ENCODE data around the gene SPACA4.
A peak's percentile ranks its signal among the peaks of the same experiment; 100 is the strongest.

Gene SPACA4

DNA sequence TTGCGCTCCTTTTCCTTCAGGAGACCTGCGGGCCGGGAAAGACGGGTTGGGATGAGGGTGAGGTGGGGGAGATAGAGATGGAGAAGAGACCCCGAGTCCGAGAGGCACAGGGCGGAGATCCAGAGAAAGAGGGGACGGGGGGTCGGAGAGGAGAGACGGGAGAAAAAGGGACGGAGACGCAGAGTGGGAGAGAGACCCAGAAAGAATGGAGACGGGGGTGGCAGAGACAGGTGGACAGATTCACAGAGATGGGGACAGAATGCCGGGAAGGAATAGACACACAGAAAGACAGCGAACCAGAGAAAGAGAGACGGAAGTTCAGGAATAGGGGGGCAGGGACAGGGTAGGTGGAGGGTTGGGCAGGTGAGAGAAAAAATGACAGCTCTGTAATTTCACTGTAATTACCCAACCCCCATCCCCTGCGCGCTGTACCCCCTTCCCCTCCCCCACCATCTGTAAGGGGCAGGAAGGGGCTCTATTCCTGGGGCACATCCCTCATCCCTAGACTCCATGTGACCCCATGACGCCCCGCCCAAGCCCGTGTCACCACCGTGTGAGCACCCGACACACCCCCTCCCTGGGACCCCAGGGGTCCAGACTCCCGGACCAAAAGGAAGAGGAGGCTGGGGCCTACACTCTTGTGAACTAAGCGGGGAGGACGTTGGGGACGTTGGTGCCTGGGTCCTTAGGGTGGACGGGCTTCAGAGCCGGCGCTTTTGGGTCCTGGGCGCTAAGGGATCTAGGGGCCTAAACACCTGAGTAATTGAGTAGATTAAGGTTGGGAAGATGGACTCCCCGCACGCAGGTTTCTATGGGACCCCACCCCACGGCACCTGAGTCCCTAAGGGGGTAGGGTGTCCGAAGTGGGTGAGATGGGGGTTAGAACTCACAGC lies 29.7 kb downstream of the SPACA4 start:
- no peak for DNase-seq

DNA sequence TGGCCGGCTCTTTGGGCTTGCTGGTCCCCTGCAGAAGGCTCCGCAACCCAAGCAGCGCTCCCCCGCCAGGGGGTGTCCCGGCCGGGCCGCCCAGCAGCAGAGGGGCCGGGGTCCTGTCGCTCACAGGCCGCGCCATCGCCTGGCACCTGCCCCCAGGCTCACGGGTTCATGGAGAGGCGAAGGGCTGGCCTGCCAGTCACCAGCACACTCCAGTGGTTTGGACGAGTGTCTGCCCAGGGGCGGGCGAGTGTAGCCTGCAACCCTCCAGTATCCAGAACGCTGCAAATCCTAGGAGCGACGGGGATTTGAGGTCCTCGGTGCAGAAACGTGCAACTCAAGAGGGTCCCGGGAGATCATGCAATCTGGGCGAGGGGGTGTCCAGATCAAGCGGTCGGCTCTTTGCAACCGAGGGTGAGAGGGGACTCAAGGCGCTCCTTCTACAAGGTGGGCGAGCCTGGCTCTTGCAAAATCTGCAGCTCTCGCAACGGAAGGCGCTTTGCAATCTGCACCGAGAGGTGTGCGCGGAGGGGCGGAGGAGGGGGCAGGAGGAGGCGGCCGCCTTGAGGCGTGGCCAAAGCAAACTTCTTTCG lies 30.4 kb downstream of the SPACA4 start, which contains the start of gene DBP:
Gene DBP, minus strand, starts transcription at position 521 of the 590 bp plus-strand sequence. Its CDS starts 385 bp downstream, at position 136.
- peak in 1 of 2 donors; percentile 69 for DNase-seq

DNA sequence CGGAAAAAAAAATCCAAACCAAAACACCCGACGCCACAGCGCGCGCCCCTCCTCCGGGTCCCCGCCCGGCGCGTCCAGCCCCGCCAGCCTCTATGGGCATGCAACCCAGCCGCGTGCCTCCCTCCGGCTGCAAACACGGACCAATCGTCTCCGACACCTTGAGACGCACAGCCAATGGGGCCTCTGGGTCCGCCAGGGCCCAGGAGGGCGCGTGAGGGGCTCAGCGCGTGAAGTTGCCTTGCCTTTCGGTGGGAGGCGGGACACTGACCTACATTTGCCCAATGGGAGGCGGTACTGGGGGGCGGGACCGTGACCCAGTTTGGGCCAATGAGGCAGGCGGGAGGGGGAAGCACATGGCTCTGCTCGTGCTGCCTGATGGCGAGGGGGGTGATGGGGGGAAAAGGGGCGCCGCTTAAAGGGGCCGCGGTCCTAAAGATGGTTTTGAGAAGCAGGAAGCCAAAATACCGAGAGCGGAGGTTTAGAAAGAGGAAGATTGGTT lies 31.0 kb downstream of the SPACA4 start:
- peak; percentile 82 to 100 for DNase-seq

DNA sequence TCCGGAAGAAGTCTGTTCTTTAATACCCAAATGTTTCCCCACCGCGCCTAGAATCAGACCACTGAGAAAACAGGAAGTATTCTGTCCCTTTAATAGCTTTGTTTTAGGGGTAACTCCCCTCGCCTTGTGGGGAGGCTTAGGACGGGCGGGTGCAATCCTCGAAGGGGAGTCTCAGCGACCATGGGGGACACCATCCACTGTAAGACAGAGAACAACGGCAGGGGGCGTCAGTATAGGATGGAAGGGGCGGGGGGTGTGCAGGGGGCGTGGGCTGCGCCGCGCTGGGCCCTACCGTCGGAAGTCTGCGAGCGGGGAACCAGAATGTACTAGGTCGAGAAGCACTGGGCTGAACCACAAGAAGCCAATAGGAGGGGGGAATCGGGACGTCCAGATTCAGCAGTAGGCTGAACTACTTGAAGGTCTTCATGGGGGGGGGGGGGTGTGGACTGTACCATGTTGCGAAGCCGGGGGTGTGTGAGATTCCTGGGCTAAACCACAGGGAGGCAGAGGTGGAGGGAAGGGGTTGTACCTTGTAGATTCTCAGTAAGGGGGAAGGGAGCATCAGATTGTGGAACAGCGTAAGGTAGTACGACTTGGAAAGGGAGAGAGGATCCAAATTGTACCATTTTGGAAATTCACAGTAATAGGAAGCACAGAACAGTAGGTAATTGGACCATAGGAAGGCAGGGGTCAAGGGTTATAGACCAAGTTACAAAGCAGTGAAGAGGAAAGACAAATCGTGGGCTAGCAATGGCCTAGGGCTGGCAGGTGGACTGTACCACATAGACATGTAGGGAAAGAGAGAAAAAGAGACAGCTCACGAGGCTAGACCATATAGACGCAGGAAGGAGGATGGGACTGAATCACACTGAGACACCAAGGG lies 31.6 kb downstream of the SPACA4 start:
- peak; percentile 82 to 90 for DNase-seq

DNA sequence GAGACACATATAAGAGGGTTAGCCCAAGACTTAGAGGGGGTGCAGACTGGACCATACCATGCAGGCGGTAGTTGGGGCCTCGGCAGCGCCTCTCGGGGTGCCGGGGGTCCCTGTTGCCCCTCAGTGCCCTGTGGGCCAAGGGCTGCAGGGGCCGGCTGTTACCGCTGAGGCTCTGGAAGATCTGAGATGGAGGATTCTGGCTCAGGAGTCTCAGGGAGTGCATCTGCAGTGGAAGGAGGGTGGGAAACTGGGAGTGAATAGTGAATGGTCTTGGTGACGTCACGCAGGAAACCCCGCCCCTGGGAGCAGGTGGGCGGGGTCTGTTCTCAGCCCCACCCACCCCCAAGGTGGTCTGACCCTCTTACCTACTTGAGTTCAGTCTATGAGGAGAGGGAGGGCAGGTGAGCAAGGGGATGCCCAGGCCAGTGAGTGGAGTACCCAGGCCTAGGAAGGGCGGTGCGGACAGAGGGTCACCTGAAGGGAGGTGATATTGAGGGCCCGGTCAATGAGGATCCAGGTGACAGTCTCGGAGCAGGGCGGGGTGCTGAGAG lies 32.4 kb downstream of the SPACA4 start:
- DNase-seq = no peak

DNA sequence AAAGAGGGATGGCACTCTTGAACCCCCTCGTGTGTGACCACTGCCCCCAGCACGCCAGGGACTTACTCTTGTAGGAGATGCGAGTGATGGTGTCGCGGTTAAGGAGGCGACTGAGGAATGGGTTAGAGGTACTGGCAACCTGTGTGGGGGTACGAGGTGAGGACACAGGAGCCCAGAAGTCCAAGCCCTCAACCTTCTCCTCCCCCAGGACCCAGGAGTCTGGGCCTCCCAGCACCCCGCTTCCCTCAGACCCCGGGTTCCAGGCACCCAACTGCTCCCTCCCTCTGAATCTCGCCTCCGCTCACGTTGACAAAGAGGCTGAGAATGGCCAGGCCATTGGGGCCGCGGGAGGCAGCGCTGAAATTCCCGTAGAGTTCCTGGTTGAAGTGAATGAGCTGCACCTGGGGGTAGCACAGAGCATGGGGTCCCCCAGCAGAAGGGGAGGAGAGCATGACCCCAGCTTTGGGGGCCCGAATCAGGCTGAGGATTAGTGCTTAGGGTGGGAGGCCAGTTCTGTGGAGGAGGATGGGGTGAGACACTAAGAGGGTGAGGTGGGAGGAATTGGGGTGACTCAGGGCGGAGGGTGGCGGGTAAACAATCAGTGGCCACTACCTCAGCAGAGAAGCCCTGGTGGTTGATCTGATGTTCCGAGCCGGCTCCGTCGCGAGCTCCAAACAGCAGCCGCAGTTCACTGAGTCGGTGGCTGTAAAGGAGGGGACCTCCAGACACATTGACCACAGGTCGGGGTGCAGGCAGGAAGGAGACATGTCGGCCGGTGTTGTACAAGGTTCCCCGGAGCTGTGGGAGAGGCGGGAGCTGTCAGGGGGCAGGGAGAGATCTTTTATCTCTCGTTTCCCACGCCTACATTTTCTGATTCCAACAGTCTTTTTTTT lies 33.2 kb downstream of the SPACA4 start:
- no peak for DNase-seq

DNA sequence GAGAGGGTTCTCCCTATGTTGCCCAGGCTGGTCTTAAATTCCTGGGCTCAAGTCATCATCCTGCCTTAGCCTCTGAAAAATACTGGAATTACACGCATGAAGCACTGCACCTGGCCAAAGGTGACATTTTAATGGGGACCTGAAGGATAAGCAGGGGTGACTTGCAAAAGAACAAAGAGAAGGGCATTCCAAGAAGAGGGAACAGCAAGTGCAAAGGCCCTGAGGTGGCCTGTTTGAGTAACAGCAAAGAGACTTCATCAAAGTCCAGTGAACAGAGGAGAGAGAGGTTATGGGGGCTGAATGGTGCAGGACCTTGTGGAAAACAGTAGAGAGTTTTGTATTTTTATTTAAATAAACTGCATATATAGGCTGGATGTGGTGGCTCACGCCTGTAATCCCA lies 35.3 kb downstream of the SPACA4 start:
- DNase-seq = no peak

DNA sequence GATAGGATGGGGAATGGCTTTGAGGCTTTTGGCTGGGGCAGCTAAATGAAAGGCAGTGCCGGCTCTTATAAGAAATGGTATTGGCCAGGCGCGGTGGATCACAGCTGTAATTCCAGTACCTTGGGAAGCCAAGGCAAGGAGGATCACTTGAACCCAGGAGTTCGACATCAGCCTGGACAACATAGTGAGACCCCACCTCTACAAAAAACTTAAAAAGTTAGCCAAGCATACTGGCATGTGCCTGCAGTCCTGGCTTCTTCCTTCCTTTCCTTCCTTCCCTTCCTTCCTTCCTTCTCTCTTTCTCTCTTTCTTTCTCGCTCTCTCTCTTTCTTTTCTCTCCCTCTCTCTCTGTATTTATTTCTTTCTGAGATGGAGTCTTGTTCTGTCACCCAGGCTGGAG lies 36.3 kb downstream of the SPACA4 start:
- DNase-seq = no peak

DNA sequence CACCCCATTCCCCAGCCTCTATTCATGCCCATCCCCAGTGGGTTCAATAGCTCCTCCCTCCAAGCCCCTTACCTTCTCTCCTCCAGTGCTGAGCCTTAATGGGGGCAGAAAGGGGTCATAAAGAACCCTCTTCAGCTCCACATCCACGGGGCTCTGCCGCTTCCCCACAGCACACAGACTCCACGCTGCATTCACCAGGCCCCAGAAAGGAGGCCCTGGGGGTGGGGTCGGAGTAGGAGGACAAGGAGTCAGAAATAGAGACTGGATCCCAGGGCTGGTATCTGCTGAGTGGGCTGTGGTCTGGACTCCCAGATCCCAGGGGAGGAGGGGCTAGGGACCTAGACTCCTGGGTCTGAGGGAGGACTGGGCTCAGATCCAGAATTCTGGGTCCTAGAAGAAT lies 37.8 kb downstream of the SPACA4 start:
- no peak for DNase-seq

DNA sequence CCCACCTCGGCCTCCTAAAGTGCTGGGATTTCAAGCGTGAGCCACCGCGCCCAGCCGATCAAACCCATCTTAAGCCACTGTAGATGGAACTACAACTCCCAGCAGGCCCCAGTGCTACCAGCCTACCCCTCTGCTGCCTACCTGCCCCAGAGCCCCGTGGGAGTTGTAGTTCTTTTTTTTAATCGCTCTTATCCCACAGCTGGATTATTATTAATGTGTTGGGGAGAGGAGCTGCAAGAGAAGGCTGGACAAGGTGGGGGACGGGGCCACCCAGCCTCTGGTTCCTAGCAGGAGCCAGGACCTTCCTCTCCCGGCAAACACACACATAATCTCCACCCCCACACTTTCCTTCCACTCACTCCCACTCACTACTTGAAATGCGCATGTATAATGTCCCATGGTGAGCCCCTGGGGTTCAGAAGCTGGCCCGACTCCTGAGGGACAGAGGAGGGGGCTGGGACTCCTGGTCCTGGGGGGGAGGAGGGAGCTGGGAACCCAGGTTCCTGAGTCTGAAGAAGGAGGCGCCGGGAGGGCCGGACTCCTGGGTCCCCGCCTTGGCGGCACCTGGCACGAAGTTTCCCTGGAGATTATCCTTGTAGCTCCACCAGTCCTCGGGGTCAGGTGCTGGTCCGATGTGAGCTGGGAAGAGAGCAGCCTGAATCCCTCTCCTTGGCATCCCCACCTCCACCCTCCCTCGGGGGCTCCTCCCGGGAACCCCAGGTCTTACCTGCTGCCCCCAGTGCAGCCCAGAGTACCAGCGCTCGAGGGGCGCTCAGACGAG lies 38.5 kb downstream of the SPACA4 start:
- peak; percentile 24 to 42 for DNase-seq

DNA sequence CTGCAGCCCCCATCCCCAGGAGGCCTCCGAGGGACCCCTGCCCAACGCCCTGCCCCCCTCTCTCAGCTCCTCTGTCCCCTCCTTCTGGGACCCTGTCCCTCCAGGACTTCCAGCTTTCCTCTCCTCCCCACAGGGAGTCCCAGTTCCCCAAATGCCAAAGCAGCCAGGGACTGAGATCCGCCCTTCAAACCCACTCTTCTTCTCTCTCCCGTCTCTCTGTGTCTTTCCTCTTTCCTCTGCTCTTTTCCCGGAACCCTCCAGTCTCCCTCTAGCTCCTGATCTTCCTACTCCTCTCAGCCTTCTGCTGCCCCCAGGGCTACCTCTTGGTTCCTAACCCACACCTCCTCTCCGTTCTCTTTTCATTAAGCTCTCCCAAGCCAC lies 39.1 kb downstream of the SPACA4 start:
- no peak for DNase-seq

DNA sequence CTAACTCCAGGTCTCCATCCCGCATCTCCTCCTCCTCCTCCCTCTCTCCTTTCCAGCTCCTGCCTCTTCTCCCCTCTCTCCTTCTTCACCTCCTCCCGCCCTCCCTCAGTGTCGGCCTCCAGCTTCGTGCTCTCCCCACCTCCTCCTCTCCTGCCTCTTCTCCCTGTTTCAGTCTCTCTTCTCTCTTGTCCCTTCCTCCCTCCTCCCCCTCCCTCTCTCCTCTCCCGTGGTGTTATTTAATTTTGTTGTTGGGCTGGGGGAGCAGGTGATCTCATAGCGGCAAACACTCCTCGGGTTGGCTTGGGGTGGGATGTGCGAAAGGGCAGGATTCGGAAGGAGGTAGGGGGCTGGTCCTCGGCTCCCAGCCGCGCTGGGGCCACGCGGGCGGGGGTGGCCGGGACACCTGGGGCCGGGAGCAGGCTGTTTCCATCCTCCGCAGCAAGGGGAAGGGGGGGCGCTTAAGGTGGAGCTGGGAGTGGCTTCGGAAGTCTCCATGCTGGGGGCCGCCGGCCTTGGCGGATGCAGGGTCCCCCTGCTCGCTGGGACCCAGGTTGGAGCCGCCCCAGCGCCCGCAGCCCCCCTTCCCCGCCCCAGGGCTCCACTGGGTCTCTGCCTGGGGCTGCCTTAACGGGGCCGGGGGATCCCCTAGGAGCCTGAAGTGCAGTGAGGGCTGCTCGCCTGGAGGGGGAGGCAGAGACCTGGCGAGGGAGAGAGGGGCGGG lies 39.6 kb downstream of the SPACA4 start, which contains the start of gene CA11:
Gene CA11, minus strand, starts transcription at position 187 of the 721 bp plus-strand sequence. CDS start 555 bp downstream, outside the sequence.
- DNase-seq = peak; percentile 60 to 81

DNA sequence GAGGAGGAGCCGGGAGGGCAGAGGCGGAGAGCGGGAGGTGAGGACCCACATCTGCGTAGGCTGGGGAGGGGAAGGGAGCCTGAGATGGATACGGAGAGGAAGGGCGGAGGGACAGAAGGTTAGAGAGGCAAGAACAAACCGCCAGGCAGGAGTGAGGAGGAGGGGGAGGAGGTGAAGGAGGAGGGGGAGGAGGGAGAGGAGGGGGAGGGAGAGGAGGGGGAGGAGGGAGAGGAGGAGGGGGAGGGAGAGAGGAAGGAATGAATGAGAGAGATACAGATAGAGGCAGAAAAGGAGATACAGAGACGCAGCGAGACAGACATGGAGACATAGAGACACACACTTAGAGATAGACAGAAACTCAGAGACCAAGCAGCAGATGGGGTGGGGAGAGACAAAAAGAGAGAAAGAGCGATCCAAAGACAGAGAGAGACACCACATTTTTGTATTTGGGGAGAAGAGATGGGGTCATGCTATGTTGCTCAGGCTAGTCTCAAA lies 40.2 kb downstream of the SPACA4 start:
- no peak for DNase-seq

DNA sequence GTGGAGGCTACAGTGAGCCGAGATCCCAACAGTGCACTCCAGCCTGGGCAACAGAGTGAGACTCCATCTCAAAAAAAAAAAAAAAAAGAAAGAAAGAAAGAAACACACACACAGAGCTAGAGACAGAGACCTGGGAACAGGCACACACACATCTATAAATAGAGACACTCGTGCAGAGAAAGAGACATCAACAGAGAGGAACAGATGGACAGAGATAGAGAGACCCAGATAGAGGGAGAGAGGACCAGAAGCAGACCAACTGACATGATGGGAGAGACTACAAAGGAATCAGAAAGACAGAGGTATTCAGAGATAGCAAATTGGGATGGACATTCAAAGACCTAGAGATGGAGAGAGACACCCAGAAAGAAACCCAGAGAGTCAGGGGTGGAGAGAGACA lies 41.6 kb downstream of the SPACA4 start:
- DNase-seq = no peak

DNA sequence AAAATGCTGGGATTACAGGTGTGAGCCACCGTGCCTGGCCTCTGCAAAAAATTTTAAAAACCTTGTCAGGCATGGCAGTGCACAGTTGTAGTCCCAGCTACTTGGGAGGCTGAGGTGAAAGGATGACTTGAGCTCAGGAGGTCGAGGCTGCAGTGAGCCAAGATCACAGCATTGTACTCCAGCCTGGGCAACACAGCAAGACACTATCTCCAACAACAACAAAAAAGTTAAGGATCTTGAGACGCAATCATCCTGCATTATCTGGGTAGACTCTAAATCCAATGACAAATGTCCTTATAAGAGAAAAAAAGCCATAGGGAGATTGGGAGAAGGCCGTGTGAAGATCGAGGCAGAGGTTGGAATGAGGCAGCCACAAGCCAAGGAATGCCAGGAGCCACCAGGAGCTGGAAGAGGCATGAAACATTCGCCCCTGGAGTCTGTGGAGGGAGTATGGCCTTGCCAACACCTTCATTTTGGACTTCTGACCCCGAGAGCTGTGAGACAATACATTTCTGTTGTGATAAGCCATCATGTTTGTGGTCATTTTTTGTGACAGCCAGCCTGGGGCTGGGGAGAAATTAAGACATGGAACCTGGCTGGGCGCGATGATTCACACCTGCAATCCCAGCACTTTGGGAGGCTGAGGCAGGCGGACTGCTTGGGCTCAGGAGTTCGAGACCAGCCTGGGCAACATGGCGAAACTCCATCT lies 44.6 kb downstream of the SPACA4 start:
- DNase-seq = no peak

DNA sequence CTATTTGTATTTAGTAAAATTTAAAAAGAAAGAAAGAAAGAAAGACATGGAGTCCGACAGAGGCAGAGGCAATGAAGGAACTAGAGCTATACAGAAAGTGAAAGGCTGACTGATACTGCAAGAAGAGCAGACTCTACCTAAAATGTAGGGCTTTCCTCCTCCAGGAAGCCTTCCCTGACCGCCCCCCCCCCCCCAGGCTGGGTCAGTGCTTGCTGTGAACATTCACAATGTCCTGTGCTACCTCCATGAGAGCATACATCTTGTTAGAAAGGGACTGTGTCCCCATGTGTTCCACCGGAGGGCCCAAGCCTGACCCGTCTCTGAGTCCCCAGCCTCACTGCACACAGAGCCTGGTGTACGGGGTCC lies 45.1 kb downstream of the SPACA4 start:
- DNase-seq = no peak

DNA sequence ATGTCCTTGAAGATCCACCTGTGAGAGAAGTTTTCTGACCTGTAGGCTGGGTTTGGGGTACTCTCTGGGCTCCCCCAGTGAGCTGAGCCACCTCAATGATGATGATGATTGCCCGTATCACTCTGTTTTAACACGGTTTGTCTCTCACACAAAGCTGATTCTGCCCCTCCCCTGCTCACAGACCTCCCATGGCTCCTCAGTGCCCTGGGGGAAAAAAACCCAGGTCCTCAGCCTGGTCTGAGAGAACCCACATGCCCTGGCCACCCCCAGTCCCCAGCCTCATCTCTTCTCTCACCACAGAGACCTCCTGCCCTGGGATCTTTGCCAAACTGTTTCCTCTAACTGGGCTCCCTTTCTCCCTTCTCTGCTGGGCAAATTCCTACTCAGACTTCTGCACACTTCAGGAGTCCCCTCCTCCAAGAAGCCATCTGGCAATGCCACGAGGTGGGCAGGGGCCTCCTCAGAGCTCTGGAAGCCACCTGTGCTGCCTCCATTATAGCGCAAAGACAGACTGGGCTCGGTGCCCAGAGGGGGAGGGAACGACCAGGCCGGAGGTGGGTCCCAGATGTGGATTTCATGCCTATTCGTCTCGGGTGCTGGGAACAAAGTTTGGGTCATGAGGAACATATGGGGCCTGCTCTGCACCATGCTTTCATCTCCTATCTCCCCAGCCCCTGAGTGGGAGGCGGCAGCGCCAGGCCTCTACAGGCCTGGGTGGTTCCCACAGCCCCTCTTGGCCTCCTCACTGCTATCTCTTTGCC lies 47.9 kb downstream of the SPACA4 start:
- no peak for DNase-seq

DNA sequence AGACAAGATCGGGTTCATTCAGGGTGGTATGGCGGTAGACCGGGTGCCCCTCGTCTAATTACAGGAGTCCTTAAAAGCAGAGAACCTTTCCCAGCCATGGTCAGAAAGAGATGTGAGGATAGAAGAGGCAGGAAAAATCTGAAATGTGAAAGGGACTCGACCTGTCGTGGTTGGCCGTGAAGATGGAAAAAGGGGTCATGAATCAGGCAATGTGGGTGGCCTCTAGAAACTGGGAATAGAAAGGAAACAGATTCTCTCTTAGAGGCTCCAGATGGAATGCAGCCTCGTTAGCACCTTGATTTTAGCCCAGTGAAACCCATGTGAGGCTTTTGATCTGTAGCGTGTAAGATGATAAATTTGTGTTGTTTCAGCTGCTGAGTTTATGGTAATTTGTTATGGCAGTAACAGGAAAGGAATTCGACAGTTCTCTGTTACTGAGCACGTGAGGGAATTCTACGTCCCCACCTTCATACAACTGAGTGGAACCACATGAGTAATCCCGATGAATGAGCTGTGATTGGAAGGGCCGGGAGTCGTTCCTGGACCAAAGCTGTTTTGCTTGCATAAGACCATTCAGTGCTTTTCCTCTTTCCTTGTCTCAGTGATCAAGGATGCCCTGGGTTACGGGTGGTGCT lies 50.4 kb downstream of the SPACA4 start:
- DNase-seq = no peak

Data from bone marrow (tissue), 2 donors.